AG04449 (cell line): ENCODE data around the gene KBTBD7.

ENCODE experiments used
- CTCF ChIA-PET: fragments of 350-600 bp; formaldehyde crosslinking; extraction: SDS; loops from one replicate; lab custom pipeline; 2021; ENCODE audit warnings: antibody characterized with exemption; lab: Yijun Ruan, JAX
- POLR2A ChIA-PET: fragments of 400-600, 350-600 bp; formaldehyde crosslinking; extraction: SDS; loops from one replicate; lab custom pipeline; 2020; ENCODE audit warnings: antibody characterized with exemption, inconsistent platforms; lab: Yijun Ruan, JAX
- DNase-seq: peaks from one replicate; pipeline ENCODE4 v3.0.0-alpha.2; 2010; ENCODE audit warnings: low read depth, low spot score
- H3K4me3 ChIP-seq: 2 replicates; pipeline ENCODE4 v1.5.1; 2011; ENCODE audit warnings: low read depth, mild to moderate bottlenecking, control low read depth, low read length
- CTCF ChIP-seq: IDR thresholded peaks from one replicate; pipeline ENCODE4 v1.5.1; 2011; ENCODE audit warnings: mild to moderate bottlenecking, moderate library complexity, low read length, control low read depth, inconsistent platforms; ENCODE audit not compliant: insufficient read depth; ENCODE audit errors: missing control alignments

Gene KBTBD7

GRCh38 chr13:41216160-41216559 is 21.8 kb upstream of the KBTBD7 start:
- CTCF ChIA-PET, result interaction anchor here (0.7 to 2.5 kb wide), 3 partner anchors 10 to 142 kb away, joined by 4 to 8 read pairs (median 6); no protein-coding TSS in a partner anchor
- no peak for TF ChIP-seq CTCF
- POLR2A ChIA-PET, result no interaction called here
- H3K4me3 ChIP-seq, result no peak overlapping the region
- DNase-seq, result no peak

- no peak for DNase-seq
- POLR2A ChIA-PET, result no interaction called here
- H3K4me3 ChIP-seq, result no peak overlapping the region
- TF ChIP-seq CTCF, result no peak
- CTCF ChIA-PET, result interaction anchor here (0.7 to 1.0 kb wide), 2 partner anchors 9 to 15 kb away, joined by 3 to 4 read pairs; no protein-coding TSS in a partner anchor
Measured at GRCh38 chr13:41213919-41214318, 19.6 kb upstream of the KBTBD7 start.

GRCh38 chr13:41213316-41213715 is 18.9 kb upstream of the KBTBD7 start:
- no peak for DNase-seq
- ChIA-PET POLR2A (no interaction called here), CTCF (interaction anchor here (0.9 kb wide), 1 partner anchor 9 kb away, joined by 4 read pairs; no protein-coding TSS in a partner anchor)
- H3K4me3 ChIP-seq, result no peak overlapping the region
- TF ChIP-seq CTCF, result no peak

- ChIA-PET CTCF (interaction anchor here (0.9 kb wide), 1 partner anchor 9 kb away, joined by 4 read pairs; no protein-coding TSS in a partner anchor), POLR2A (no interaction called here)
- no peak overlapping the region for H3K4me3 ChIP-seq
- no peak for TF ChIP-seq CTCF
- no peak for DNase-seq
Measured at GRCh38 chr13:41212881-41213280, 18.5 kb upstream of the KBTBD7 start.

GRCh38 chr13:41211062-41211461 is 16.7 kb upstream of the KBTBD7 start:
- POLR2A ChIA-PET, result no interaction called here
- H3K4me3 ChIP-seq, result no peak overlapping the region
- CTCF ChIA-PET, result no interaction called here
- DNase-seq, result no peak
- TF ChIP-seq CTCF, result no peak

GRCh38 chr13:41206467-41206866 is 12.1 kb upstream of the KBTBD7 start:
- no peak for TF ChIP-seq CTCF
- no peak overlapping the region for H3K4me3 ChIP-seq
- ChIA-PET POLR2A (no interaction called here), CTCF (interaction anchor here (1.0 to 2.1 kb wide), 5 partner anchors 9 to 132 kb away, joined by 3 to 6 read pairs (median 5); no protein-coding TSS in a partner anchor)
- no peak for DNase-seq
